Karpas-422 (cell line): Measurements from ENCODE around the gene OLR1. TPM values are rescaled to one million over a fixed set of nuclear protein-coding genes. Genes with fewer than 3 reads are reported as not detected.

Experiments used
- DNase-seq: peaks from one replicate; pipeline ENCODE4 v3.0.0-alpha.2; 2015
- H2AFZ ChIP-seq: fragments of 200-600 bp; sonication (generic); 2 replicates; pipeline ENCODE4 v1.6.1; 2014; ENCODE audit warnings: antibody characterized with exemption, low read length, mixed read lengths
- H3K27ac ChIP-seq: fragments of 200-600 bp; sonication (generic); 2 replicates; pipeline ENCODE4 v1.5.1; 2014; ENCODE audit warnings: mild to moderate bottlenecking, low read length, moderate library complexity
- H3K27me3 ChIP-seq: fragments of 200-600 bp; sonication (generic); 2 replicates; pipeline ENCODE4 v1.6.1; 2014; ENCODE audit warnings: low read length, mixed read lengths
- H3K36me3 ChIP-seq: fragments of 200-600 bp; sonication (generic); 2 replicates; pipeline ENCODE4 v1.6.1; 2014; ENCODE audit warnings: low read length, mixed read lengths; ENCODE audit not compliant: insufficient read depth
- H3K4me1 ChIP-seq: fragments of 200-600 bp; sonication (generic); 2 replicates; pipeline ENCODE4 v1.6.1; 2014; ENCODE audit warnings: mild to moderate bottlenecking, low read length, mixed read lengths
- H3K4me2 ChIP-seq: fragments of 200-600 bp; sonication (generic); 2 replicates; pipeline ENCODE4 v1.6.1; 2014; ENCODE audit warnings: low read length, low read depth, mild to moderate bottlenecking; ENCODE audit not compliant: poor library complexity, severe bottlenecking
- H3K4me3 ChIP-seq: fragments of 200-600 bp; sonication (generic); 2 replicates; pipeline ENCODE4 v1.5.1; 2014; ENCODE audit warnings: mild to moderate bottlenecking, antibody characterized with exemption, low read length, mixed read lengths
- H3K79me2 ChIP-seq: fragments of 200-600 bp; sonication (generic); 2 replicates; pipeline ENCODE4 v1.6.1; 2014; ENCODE audit warnings: mild to moderate bottlenecking, low read length, mixed read lengths
- H3K9ac ChIP-seq: fragments of 200-600 bp; sonication (generic); 2 replicates; pipeline ENCODE4 v1.6.0; 2014; ENCODE audit warnings: low read length
- H3K9me2 ChIP-seq: fragments of 200-600 bp; sonication (generic), shearing (Covaris generic); replicated peaks from 2 replicates; pipeline ENCODE4 v1.6.0; 2014; ENCODE audit warnings: mild to moderate bottlenecking, low read length, moderate library complexity; ENCODE audit not compliant: insufficient read depth
- H3K9me3 ChIP-seq: fragments of 300-700, 200-600 bp; sonication (generic); 2 replicates; pipeline ENCODE4 v1.6.1; 2014; ENCODE audit warnings: low read length, mixed read lengths
- H4K20me1 ChIP-seq: fragments of 200-600 bp; sonication (generic); 2 replicates; pipeline ENCODE4 v1.6.1; 2014; ENCODE audit warnings: mild to moderate bottlenecking, antibody characterized with exemption, low read length, low read depth; ENCODE audit not compliant: insufficient read depth
- total RNA-seq: library from RNA; depleted of rRNA; stranded (reverse); fragments of >200 nt; shearing (Covaris generic); gene quantifications from 2 replicates; pipeline ENCODE4 v1.2.3, GENCODE V29; 2014; ENCODE audit warnings: low replicate concordance; rRNA removed

OLR1 gene
- total RNA-seq, 1 experiment from 2014 or later = not detected

- Histone ChIP-seq H2AFZ (no peak overlapping the region), H3K9ac (no peak overlapping the region), H3K27me3 (no peaks in the 10 kb centered on the region), H4K20me1 (no peaks in the 10 kb centered on the region), H3K79me2 (no peaks in the 10 kb centered on the region), H3K4me1 (no peaks in the 10 kb centered on the region), H3K9me3 (no peaks in the 10 kb centered on the region), H3K4me3 (no peak overlapping the region), H3K4me2 (no peak overlapping the region), H3K9me2 (no peaks in the 10 kb centered on the region), H3K27ac (no peak overlapping the region), H3K36me3 (no peaks in the 10 kb centered on the region)
- DNase-seq = no peak
Observed at GRCh38 chr12:10115890-10116289, 56.0 kb downstream of the OLR1 start.

- H3K27ac ChIP-seq = no peak overlapping the region
Observed at GRCh38 chr12:10115311-10115710, 56.6 kb downstream of the OLR1 start.

GRCh38 chr12:10113920-10114319, 58.0 kb downstream of the OLR1 start:
- no peak for DNase-seq
- Histone ChIP-seq H3K4me2 (no peak overlapping the region), H3K9me3 (no peaks in the 10 kb centered on the region), H2AFZ (no peak overlapping the region), H3K79me2 (no peaks in the 10 kb centered on the region), H3K36me3 (no peaks in the 10 kb centered on the region), H3K4me3 (no peak overlapping the region), H3K9me2 (no peaks in the 10 kb centered on the region), H3K27ac (no peak overlapping the region), H3K9ac (no peak overlapping the region), H3K4me1 (no peaks in the 10 kb centered on the region), H3K27me3 (no peaks in the 10 kb centered on the region), H4K20me1 (no peaks in the 10 kb centered on the region)

More at GRCh38 chr12:10115311-10115710, 56.6 kb downstream of the OLR1 start:
- DNase-seq = no peak
- Histone ChIP-seq H3K36me3 (no peaks in the 10 kb centered on the region), H3K4me3 (no peak overlapping the region), H3K4me2 (no peak overlapping the region), H3K79me2 (no peaks in the 10 kb centered on the region), H3K9ac (no peak overlapping the region), H3K9me2 (no peaks in the 10 kb centered on the region), H2AFZ (no peak overlapping the region), H4K20me1 (no peaks in the 10 kb centered on the region), H3K4me1 (no peaks in the 10 kb centered on the region), H3K9me3 (no peaks in the 10 kb centered on the region), H3K27me3 (no peaks in the 10 kb centered on the region)

- Histone ChIP-seq H3K9me2 (no peaks in the 10 kb centered on the region), H3K9me3 (no peaks in the 10 kb centered on the region), H3K4me3 (no peak overlapping the region), H3K27ac (no peak overlapping the region), H3K27me3 (no peaks in the 10 kb centered on the region), H4K20me1 (no peaks in the 10 kb centered on the region), H3K4me2 (no peak overlapping the region), H3K79me2 (no peaks in the 10 kb centered on the region), H3K4me1 (no peaks in the 10 kb centered on the region), H3K9ac (no peak overlapping the region), H3K36me3 (no peaks in the 10 kb centered on the region), H2AFZ (no peak overlapping the region)
- DNase-seq = no peak
Observed at GRCh38 chr12:10113075-10113474, 58.9 kb downstream of the OLR1 start.

GRCh38 chr12:10111451-10111850, 60.5 kb downstream of the OLR1 start:
- no peak overlapping the region for H3K4me2 ChIP-seq
- no peak overlapping the region for H3K4me3 ChIP-seq
- no peaks in the 10 kb centered on the region for H4K20me1 ChIP-seq
- H2AFZ ChIP-seq = no peak overlapping the region
- no peaks in the 10 kb centered on the region for H3K79me2 ChIP-seq
- H3K9me2 ChIP-seq = no peaks in the 10 kb centered on the region
- no peak for DNase-seq
- no peak overlapping the region for H3K27ac ChIP-seq
- no peaks in the 10 kb centered on the region for H3K9me3 ChIP-seq
- H3K9ac ChIP-seq = no peak overlapping the region
- no peaks in the 10 kb centered on the region for H3K27me3 ChIP-seq
- H3K36me3 ChIP-seq = no peaks in the 10 kb centered on the region
- no peaks in the 10 kb centered on the region for H3K4me1 ChIP-seq

GRCh38 chr12:10110256-10110844, 61.6 kb downstream of the OLR1 start:
- no peak for DNase-seq
- H3K79me2 ChIP-seq = no peaks in the 10 kb centered on the region
- no peaks in the 10 kb centered on the region for H3K36me3 ChIP-seq
- H3K9ac ChIP-seq = no peak overlapping the region
- H3K4me1 ChIP-seq = no peaks in the 10 kb centered on the region
- no peaks in the 10 kb centered on the region for H3K27me3 ChIP-seq
- H3K27ac ChIP-seq = no peak overlapping the region
- H3K9me2 ChIP-seq = no peaks in the 10 kb centered on the region
- H4K20me1 ChIP-seq = no peaks in the 10 kb centered on the region
- H3K4me3 ChIP-seq = no peak overlapping the region
- no peaks in the 10 kb centered on the region for H3K9me3 ChIP-seq
- H2AFZ ChIP-seq = no peak overlapping the region
- no peak overlapping the region for H3K4me2 ChIP-seq

Other genes with a start within 250 kb of the OLR1 start
- not detected in 2 replicates for gene CLEC2A, start 239.8 kb downstream of the OLR1 start, total RNA-seq
- not detected in 2 replicates for gene CLEC12A, start 200.7 kb downstream of the OLR1 start, total RNA-seq
- gene CLEC1B, start 173.0 kb downstream of the OLR1 start, total RNA-seq = not detected in 2 replicates
- not detected in 2 replicates for gene CLEC12B, start 161.5 kb downstream of the OLR1 start, total RNA-seq
- gene CLEC9A, start 141.4 kb downstream of the OLR1 start, total RNA-seq = not detected in 2 replicates
- gene CLEC1A, start 73.1 kb downstream of the OLR1 start, total RNA-seq = not detected in 2 replicates
- not detected in 2 replicates for gene CLEC7A, start 41.9 kb downstream of the OLR1 start, total RNA-seq
- not detected in 2 replicates for gene TMEM52B, start 6.9 kb upstream of the OLR1 start, total RNA-seq
- 0.56 and 0.90 TPM in 2 replicates for gene GABARAPL1, start 40.7 kb upstream of the OLR1 start, total RNA-seq
- not detected in 2 replicates for gene KLRD1, start 135.7 kb upstream of the OLR1 start, total RNA-seq
- not detected in 2 replicates for gene KLRK1, start 217.9 kb upstream of the OLR1 start, total RNA-seq
- not detected in 2 replicates for gene KLRC4, start 237.6 kb upstream of the OLR1 start, total RNA-seq
- gene KLRC3, start 248.5 kb upstream of the OLR1 start, total RNA-seq = not detected in 2 replicates